Measurements from ENCODE around the gene ZNF639. TPM values are rescaled to one million over a fixed set of nuclear protein-coding genes. Genes with fewer than 3 reads are reported as not detected.

Gene ZNF639
- total and polyA plus RNA-seq, 2 experiments from 2014 or later, result 33.6 to 62.8 TPM

- TF ChIP-seq, protein P1, sequence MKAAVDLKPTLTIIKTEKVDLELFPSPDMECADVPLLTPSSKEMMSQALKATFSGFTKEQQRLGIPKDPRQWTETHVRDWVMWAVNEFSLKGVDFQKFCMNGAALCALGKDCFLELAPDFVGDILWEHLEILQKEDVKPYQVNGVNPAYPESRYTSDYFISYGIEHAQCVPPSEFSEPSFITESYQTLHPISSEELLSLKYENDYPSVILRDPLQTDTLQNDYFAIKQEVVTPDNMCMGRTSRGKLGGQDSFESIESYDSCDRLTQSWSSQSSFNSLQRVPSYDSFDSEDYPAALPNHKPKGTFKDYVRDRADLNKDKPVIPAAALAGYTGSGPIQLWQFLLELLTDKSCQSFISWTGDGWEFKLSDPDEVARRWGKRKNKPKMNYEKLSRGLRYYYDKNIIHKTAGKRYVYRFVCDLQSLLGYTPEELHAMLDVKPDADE (IDR thresholded peaks at IDR 0.05), result no peak
- no peak for TF ChIP-seq JUNB (IDR thresholded peaks at IDR 0.05; ENCODE audit: unreplicated experiment)
These were observed 13.6 kb downstream of the ZNF639 start (continued) for GRCh38 chr3:179336345-179336929.

- Histone ChIP-seq H3K36me3 (ENCODE audit: insufficient read depth) (peaks cover 16% of the 10 kb centered on the region; the same call in 1 of the 2 replicates), H3K4me1 (ENCODE audit: insufficient read depth) (peaks cover 8% of the 10 kb centered on the region), H3K9me2 (ENCODE audit: insufficient read depth) (no peaks in the 10 kb centered on the region), H3K4me3 (peak within 1 kb of the TSS; percentile 71), H3F3A (replicated peaks; ENCODE audit: low read depth) (no peaks in the 10 kb centered on the region), H3K79me2 (replicated peaks; ENCODE audit: insufficient read depth) (peaks cover 17% of the 10 kb centered on the region), H3K4me2 (peak within 1 kb of the TSS; percentile 96), H2AFZ (peak within 1 kb of the TSS; percentile 88), H3K27me3 (ENCODE audit: insufficient read depth) (no peaks in the 10 kb centered on the region), H3K27ac (ENCODE audit: low read depth) (peak within 1 kb of the TSS; percentile 91), H4K20me1 (replicated peaks; ENCODE audit: insufficient read depth) (0 out of 2 replicates have a peak, but pooled peaks cover 9% of the 10 kb centered on the region)
- ATAC-seq (peak; percentile 97), DNase-seq (ENCODE audit: low spot score) (peak; percentile 98)
- TF ChIP-seq ZNF331 (CRISPR knock-in tag; IDR thresholded peaks at IDR 0.05; ENCODE audit: low read depth) (peak; percentile 61; the same call in 1 of the 2 replicates), POLR2AphosphoS5 (IDR thresholded peaks at IDR 0.05; ENCODE audit: low read depth) (peak; percentile 93), EZH2phosphoT487 (IDR thresholded peaks at IDR 0.05; ENCODE audit: unreplicated experiment) (no peak), CREB1 (CRISPR knock-in tag; IDR thresholded peaks at IDR 0.05; ENCODE audit: low read depth) (peak; percentile 78), CTCF (conservative IDR thresholded peaks at IDR 0.05; ENCODE audit: low read depth in 2 of 2) (no peak)
- TF ChIP-seq, protein P2, sequence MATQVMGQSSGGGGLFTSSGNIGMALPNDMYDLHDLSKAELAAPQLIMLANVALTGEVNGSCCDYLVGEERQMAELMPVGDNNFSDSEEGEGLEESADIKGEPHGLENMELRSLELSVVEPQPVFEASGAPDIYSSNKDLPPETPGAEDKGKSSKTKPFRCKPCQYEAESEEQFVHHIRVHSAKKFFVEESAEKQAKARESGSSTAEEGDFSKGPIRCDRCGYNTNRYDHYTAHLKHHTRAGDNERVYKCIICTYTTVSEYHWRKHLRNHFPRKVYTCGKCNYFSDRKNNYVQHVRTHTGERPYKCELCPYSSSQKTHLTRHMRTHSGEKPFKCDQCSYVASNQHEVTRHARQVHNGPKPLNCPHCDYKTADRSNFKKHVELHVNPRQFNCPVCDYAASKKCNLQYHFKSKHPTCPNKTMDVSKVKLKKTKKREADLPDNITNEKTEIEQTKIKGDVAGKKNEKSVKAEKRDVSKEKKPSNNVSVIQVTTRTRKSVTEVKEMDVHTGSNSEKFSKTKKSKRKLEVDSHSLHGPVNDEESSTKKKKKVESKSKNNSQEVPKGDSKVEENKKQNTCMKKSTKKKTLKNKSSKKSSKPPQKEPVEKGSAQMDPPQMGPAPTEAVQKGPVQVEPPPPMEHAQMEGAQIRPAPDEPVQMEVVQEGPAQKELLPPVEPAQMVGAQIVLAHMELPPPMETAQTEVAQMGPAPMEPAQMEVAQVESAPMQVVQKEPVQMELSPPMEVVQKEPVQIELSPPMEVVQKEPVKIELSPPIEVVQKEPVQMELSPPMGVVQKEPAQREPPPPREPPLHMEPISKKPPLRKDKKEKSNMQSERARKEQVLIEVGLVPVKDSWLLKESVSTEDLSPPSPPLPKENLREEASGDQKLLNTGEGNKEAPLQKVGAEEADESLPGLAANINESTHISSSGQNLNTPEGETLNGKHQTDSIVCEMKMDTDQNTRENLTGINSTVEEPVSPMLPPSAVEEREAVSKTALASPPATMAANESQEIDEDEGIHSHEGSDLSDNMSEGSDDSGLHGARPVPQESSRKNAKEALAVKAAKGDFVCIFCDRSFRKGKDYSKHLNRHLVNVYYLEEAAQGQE (IDR thresholded peaks at IDR 0.05; ENCODE audit: unreplicated experiment), result no peak
- TF ChIP-seq, protein P1 (IDR thresholded peaks at IDR 0.05), result peak; percentile 85
- Mint-ChIP-seq H3K9me3 (no peaks in the 10 kb centered on the region), H3K4me1 (peaks cover 5% of the 10 kb centered on the region; the same call in 2 of the 3 replicates), H3K36me3 (ENCODE audit: low read depth) (peaks cover 11% of the 10 kb centered on the region; the same call in 2 of the 3 replicates), H3K27me3 (ENCODE audit: insufficient read depth, low read depth, poor library complexity) (peaks cover 4% of the 10 kb centered on the region), H3K27ac (peak within 1 kb of the TSS; percentile 97), H3K4me3 (peak within 1 kb of the TSS; percentile 97)
These were observed 24.7 kb downstream of the ZNF639 start, which contains the start of gene MFN1 for GRCh38 chr3:179347345-179348194. Gene MFN1 (plus strand): TSS chr3:179347709. CDS start chr3:179348852, 1,143 bp downstream.

Data from GM23338 (cell line).